Stimulated activated CD8-positive, alpha-beta memory T cell treated with anti-CD3 and anti-CD28 coated beads, Interleukin-2, amount 100 ng/mL, for 48 hours (primary cell): Measurements from ENCODE around the gene ST7.

Experiments used
- DNase-seq, 2 donors: peaks; one replicate each; pipeline ENCODE4 v3.0.0-alpha.2; 2020; ENCODE audit warnings: low read depth in 2 of 2

ST7 gene

GRCh38 chr7:117154721-117155120 lies 201.4 kb downstream of the ST7 start:
- no peak for DNase-seq

GRCh38 chr7:117155694-117156093 lies 202.4 kb downstream of the ST7 start:
- no peak for DNase-seq

GRCh38 chr7:117157241-117158209 lies 204.2 kb downstream of the ST7 start:
- DNase-seq = no peak

- DNase-seq = no peak
Measured at GRCh38 chr7:117158941-117159697, 205.8 kb downstream of the ST7 start.

- no peak for DNase-seq
Measured at GRCh38 chr7:117163101-117163500, 209.8 kb downstream of the ST7 start.

- no peak for DNase-seq
Measured at GRCh38 chr7:117164620-117165019, 211.3 kb downstream of the ST7 start.

GRCh38 chr7:117165656-117166055 lies 212.4 kb downstream of the ST7 start:
- DNase-seq = no peak

GRCh38 chr7:117169907-117170306 lies 216.6 kb downstream of the ST7 start:
- no peak for DNase-seq

GRCh38 chr7:117171106-117171505 lies 217.8 kb downstream of the ST7 start:
- no peak for DNase-seq

- no peak for DNase-seq
Measured at GRCh38 chr7:117172283-117172682, 219.0 kb downstream of the ST7 start.

GRCh38 chr7:117173035-117173770 lies 219.9 kb downstream of the ST7 start:
- DNase-seq = no peak

- no peak for DNase-seq
Measured at GRCh38 chr7:117176206-117176605, 222.9 kb downstream of the ST7 start.

- DNase-seq = no peak
Measured at GRCh38 chr7:117178600-117178999, 225.3 kb downstream of the ST7 start.

- no peak for DNase-seq
Measured at GRCh38 chr7:117179701-117180100, 226.4 kb downstream of the ST7 start.

- no peak for DNase-seq
Measured at GRCh38 chr7:117183729-117184128, 230.4 kb downstream of the ST7 start.

GRCh38 chr7:117184367-117184766 lies 231.1 kb downstream of the ST7 start:
- DNase-seq = no peak

- no peak for DNase-seq
Measured at GRCh38 chr7:117185124-117185523, 231.8 kb downstream of the ST7 start.

GRCh38 chr7:117186218-117187010 lies 233.1 kb downstream of the ST7 start:
- no peak for DNase-seq

- DNase-seq = no peak
Measured at GRCh38 chr7:117188376-117188775, 235.1 kb downstream of the ST7 start.

GRCh38 chr7:117188949-117189592 lies 235.8 kb downstream of the ST7 start:
- DNase-seq = no peak

GRCh38 chr7:117190104-117190503 lies 236.8 kb downstream of the ST7 start:
- DNase-seq = no peak
